HepG2 (cell line): ENCODE results near the gene CADM1.

Source experiments
- TFAP4 ChIP-seq: sonication (generic); IDR thresholded peaks from 2 replicates; pipeline ENCODE4 v1.6.1; 2016; ENCODE audit warnings: low read depth, borderline replicate concordance
- ZC3H4 ChIP-seq: sonication (generic); formaldehyde crosslinking; IDR thresholded peaks from 2 replicates; pipeline ENCODE4 v1.4.0; 2020; ENCODE audit warnings: missing genetic modification reagents, borderline replicate concordance

GRCh38 chr11:115286614-115287013 lies 217.6 kb downstream of the CADM1 start:
- TF ChIP-seq TFAP4 (no peak), ZC3H4 (CRISPR knock-in tag) (no peak)
